ENCODE results near the gene LNPK.
"Not testable (repeated sequence)": the region's sequence is repeated elsewhere in the genome, so short reads cannot be mapped to it uniquely, and the experiment has no call there.

Gene LNPK

DNA sequence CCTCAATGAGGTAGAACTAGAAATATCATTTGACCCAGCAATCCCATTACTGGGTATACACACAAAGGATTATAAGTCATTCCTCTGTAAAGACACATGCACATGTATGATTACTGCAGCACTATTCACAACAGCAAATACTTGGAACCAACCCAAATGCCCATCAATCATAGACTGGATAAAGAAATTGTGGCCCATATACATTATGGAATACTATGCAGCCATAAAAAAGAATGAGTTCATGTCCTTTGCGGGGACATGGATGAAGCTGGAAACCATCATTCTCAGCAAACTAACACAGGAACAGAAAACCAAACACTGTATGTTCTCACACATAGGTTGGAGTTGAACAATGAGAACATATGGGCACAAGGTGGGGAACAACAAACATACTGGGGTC is 106.1 kb downstream of the LNPK start:
- DNase-seq, result not testable (repeated sequence)

DNA sequence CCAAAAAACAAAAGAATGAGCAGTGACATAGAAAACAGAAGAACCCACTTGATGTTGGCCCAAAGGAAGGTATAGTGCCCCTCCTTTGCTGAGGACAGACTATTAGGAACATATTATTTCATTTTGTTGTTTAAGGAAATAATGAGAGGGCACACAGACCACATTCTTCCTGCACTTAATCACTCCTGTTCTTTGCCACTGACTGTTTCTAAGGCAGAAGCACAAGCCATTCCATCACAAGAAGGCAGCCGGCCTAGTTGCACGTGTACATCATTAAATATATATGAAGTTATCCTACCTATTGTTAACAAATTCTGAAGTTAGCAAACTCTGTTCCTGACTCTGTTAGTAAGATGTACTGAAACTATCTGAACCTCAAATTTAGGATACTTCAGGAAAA is 110.0 kb downstream of the LNPK start:
- DNase-seq, result no peak

DNA sequence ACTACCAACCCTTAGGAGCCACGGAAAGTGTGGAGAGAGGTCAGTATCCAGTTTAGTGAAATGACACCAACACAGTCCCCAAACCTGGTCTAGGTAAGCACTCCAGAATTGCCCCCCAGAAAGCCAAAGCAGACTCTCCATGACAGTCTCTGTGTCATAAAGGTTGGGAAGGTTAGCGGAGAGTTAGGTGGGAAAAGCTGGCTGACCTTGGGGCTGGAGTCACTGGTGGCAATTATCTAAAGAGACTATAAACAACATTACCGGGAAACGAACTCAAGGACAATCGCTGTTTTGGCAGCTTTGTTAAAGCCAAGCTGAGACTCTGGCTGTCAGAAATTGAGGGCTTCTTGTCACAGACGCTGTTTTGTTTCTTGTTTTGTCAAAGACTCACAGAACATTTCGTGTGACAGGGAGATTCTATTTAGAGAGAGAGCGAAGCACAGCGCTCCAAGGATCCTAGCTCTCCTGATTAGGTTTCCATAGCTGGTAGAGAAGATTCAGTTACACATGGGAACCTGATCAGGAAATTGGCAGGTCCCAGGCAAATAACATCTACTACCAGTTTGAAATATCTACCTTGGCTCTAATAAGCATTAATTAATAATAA is 111.3 kb downstream of the LNPK start:
- no peak for DNase-seq

DNA sequence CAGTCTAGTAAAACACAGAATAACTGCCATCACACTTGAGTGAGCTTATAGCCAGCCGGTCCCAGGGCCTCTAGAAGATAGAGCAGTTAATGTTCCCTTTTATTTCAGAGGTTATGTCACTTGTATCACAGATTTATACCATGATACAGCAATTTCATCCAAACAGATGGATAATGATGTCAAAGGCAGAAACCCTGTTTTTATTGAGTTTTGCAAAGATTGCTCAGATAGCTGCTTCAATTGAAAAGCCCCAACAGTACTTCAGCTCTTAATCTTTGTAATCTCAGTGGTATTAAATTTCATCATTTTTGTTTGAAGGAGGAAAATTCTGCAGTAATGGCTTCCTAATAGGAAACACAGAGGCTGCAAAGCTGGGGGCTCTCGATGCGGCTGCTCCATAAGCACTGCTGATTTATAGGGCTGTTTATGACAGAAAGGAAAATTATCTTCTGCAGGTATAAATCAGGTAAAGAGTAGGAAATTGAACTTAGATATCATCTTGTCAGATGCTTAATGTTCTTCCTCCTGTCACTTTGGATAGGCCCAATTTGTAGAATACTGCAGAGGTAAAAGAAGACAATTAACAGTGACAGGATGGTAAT is 112.3 kb downstream of the LNPK start:
- DNase-seq, result no peak

DNA sequence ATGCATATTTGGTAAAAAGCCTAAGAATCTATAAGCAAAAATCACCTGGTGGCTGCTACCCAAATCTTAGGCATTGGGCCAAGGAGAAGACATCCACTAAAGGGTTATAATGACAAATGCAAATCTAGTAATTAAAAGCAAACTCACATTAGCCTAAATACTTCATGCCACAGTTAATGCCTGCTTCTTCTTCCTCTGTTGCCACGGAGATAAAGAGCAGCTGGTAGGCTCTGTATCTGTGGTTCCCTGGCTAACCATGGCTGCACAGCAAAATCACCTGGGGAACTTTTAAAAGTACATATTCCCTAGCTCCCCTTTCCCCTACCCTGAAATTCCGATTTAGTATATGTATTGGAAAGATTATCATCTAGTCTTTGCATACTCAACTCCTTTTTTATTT is 114.3 kb downstream of the LNPK start:
- no peak for DNase-seq

DNA sequence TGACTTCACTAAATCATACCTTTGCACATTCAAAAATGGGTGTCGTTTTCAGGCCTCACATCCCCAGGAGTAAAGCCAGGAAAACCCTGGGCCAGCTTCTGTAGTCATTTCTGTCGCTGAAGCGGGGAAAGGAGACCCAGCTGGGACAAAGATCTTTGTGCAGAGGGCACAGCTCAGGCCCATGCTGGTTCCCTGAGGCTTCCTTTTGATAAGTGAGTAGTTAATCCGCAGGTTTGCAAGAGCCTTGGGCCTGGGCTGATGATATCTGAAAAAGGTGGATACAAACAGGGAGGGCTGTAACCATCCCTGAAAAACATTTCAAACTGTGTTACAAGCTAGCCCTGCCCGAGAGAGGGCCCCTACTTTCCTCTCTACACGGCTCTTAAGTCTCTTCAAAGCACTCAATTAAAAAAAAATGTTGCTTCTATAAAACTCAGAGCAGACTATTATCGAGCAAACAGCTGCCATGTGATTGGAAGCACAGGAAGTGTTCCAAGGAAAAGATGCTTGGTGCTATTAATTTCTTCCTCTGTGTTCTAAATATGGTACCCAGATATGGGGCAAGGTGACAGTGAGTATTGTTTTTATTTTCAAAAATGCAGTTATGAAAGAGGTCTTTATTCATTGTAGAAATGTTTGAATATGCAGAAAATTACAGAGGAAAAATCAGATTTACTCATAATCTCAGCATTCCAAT is 117.2 kb downstream of the LNPK start:
- DNase-seq, result no peak

DNA sequence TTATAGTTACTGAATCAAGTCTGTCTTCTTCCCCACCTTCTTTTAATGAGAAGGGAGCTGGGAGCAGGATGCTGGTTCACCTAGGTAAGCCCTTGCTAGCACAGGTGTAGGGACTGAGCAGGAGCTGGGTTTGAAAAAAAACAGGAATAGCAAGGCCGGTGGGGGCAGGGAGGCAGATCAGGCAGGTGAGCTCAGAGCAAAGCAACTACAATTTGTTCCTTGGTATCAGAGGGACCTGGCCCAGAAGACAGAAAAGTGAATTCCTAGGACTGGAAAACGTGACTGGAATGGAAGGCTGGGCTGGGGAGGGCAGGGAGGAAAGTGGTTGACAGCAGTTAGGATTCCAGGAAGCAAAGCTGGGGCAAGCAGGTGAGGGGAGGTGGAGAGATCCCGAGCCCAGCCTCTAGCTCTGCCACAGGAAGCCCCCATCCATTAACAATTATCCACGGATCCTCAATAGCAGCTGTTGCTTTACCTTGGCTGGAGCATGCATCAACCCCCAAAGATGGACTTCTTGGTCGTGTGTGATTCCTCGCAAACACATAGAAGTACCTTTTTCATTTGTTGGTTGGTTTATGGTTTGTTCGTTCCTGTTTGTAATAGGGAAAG is 118.4 kb downstream of the LNPK start:
- DNase-seq, result no peak

DNA sequence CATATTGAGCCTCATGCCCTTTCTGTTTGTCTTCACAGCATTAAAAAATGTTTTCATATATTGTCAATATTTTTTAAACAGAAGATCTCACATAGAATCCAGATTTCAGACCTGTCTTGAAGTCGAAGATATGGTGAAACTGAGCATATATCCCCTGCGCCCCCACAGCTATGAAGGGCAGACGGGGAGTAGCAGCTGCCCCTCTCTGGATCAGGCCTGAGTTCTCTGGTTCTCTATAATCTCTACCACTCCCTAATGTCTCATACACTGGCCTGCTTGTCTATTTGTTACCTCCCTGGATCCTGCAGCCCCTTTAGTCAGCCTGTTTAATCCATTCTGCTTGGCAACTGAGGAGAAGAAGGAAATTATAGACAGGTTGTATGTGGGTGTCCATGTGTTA is 122.4 kb downstream of the LNPK start:
- DNase-seq, result no peak

DNA sequence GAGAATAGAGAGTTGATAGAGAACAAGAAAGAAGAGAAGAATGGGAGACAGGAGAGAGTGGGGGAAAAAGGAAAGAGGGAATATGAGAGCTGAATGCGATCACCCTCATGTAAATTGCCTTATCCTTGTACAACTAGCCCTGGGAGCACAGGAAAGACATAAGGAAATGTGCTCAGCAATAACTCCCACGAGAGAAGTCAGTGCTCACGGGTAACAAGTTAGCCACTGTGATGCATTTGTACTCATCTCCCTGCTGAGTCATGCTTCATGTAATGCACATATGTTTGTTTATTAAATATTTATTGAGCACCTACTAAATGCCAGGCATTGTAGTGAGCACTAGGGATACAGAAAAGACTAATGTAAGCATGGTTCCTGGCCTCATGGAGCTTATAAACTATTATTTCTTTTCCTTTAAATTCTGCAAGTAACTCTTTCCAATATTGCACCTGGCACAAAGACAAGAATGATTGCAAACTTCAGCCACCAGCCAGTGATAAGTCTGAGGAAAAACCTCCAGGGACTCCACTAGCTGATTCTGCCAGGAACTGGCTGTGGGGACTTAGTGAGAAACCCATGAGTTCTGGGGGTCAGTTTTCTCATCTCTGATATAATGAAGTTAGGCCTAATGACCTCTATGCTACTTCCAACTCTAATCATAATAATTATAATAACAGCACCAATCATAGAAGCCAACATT is 124.1 kb downstream of the LNPK start:
- no peak for DNase-seq

DNA sequence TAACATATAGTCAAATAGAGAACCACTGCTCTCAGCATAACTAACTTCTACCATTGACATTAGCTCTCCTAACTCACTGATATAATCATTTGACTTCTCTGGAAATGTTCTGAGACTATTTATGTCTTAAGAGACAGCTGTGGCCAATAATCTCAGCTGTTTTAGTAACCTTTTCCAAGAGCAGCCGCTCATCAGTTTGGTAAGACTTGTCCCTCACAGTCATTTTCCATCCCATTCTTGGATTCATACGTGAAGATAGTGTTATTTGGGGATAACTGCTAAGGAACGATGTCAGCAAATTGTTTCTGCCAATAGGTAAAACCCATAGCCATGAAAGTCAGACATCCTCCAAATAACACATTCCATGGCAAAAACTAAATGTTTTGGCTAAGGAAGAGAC is 127.8 kb downstream of the LNPK start:
- DNase-seq, result no peak
